ENCODE measurements around the gene LCN1.

The LCN1 gene

DNA sequence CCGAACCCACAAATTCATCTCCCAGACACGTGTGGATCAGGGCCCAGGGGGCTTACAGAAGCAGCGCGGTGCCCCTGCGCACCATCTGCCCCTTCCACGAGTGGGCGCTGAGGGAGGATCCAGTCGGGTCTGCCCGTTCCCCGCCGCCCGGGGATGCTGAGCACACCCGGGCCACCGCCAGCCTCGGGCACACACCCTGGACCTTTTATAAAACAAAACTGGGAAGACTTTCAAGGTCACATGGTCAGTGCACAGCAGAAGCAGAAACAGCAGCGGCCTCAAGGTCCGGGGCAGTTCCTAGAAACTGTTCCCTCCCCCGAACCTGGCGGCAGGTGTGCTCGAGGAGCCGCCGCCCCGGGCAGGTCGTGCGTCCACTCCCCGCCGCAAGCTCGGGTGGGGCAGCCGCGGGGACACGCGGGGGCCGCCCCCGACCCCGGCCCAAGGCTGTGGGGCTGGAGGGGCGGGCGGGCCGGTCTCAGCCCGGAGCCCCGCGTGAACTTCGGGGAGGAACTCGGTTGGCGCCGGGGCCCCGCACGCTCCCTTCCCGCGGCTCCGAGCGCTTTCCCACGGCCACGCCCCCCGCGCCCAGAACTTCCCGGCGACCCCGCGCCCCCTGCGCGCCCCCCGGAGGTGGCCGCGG lies 42.3 kb upstream of the LCN1 start:
- Histone ChIP-seq H3K4me3 (peak overlapping the region; percentile 99), H3K27ac (peak overlapping the region; percentile 59 to 87)
- TF ChIP-seq, protein P1, sequence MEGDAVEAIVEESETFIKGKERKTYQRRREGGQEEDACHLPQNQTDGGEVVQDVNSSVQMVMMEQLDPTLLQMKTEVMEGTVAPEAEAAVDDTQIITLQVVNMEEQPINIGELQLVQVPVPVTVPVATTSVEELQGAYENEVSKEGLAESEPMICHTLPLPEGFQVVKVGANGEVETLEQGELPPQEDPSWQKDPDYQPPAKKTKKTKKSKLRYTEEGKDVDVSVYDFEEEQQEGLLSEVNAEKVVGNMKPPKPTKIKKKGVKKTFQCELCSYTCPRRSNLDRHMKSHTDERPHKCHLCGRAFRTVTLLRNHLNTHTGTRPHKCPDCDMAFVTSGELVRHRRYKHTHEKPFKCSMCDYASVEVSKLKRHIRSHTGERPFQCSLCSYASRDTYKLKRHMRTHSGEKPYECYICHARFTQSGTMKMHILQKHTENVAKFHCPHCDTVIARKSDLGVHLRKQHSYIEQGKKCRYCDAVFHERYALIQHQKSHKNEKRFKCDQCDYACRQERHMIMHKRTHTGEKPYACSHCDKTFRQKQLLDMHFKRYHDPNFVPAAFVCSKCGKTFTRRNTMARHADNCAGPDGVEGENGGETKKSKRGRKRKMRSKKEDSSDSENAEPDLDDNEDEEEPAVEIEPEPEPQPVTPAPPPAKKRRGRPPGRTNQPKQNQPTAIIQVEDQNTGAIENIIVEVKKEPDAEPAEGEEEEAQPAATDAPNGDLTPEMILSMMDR (IDR thresholded peaks at IDR 0.05): no peak
- no peak for DNase-seq (ENCODE audit: low spot score)

DNA sequence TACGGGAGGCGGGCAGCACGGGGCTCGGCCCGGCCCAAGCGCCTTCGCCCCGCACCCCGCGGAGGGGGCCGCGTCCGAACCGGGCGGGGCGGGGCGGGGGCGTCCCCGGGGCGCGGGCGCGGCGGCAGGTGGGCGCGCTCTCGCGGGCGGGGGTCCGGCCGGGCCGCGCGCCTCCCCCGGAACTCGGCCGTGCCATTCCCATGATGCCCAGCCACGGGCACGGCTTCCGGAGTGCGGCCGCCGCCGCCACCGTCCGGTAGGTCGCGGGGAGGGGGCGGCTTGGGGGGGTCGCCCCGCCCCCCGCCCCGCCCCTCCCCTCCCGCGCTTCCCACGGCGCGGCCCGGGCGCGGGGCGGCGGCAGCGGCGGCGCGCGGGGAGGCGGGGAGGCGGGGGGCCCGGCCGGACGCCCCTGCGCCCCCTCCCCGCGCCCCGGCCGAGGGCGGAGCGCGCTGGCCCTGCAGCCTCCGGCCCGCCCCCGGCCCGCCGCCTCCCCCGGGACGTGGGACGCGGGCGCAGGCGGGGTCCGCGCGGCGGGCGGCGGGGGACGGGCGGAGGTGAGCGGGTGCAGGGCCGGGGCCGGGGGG lies 41.7 kb upstream of the LCN1 start, which contains the start of gene PPP1R26:
Gene PPP1R26, plus strand, starts transcription at position 314 of the 584 bp plus-strand sequence. CDS start 4,729 bp downstream, outside the sequence.
- H3K27ac ChIP-seq: peak within 1 kb of the TSS; percentile 59 to 87
- no peak for DNase-seq (ENCODE audit: low spot score)
- TF ChIP-seq, protein P1 (IDR thresholded peaks at IDR 0.05): no peak
- H3K4me3 ChIP-seq: peak within 1 kb of the TSS; percentile 99

DNA sequence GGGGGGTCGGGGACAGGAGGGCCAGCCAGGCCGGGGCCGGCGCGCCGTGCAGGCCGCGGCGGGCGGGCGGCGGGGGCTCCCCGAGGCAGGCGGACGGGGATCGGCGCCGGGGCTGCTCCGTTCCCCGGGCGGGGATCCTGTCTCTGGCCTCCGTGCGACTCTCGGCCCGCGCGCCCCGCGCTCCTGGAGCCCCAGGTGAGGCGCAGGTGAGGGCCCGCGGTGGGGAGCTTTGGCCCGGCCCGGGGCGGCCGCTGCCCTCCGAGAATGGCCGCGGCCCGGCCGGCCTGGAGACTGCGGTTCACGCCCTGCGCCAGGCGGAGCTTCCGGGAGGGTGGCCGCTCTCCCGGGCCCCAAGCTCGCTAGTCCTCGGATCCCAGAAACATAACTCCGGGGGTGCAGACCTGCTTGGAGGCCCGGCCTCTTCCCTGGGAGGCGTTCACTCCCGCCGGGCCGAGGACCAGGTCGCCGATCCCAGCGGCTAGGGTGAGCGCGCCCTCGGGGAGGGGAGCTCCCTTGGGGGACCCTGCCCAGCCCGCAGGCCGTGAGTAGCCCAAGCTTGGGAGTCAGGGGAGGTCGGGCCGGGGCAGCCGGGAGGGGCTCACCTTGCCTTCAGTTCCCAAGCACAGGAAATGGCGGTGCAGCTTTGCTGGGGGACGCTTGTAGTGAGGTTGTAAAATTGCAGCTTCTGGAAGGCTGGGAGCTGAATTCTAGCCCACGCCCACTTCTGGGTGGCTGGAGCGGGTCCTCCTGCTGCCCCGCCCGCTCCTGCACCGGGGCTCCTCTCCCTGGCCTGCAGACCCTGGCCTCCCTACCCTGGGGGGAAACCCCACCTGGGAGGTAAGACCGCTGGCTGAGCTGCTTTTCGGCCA lies 40.9 kb upstream of the LCN1 start:
- peak overlapping the region; percentile 99 for H3K4me3 ChIP-seq
- peak overlapping the region; percentile 11 to 87 for H3K27ac ChIP-seq
- TF ChIP-seq, protein P1 (IDR thresholded peaks at IDR 0.05): no peak
- DNase-seq (ENCODE audit: low spot score): no peak

DNA sequence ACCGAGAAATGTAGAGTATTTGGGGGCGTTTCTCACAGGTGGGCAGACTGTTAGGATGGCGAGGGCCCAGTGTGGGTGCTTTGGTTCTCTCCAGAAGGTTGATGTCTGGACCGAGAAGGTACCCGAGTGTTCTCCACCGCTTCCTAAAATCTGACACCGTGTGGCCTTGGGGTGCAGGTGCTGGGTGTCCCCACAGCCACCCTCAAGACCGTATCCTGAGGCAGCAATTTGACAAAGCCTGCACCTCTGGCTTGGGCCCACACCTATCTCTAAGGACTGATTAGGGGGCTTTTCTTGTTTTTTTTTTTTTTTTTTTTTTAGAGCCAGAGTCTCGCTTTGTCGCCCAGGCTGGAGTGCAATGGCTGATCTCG lies 40.3 kb upstream of the LCN1 start:
- no peak for DNase-seq (ENCODE audit: low spot score)
- peak overlapping the region; percentile 99 for H3K4me3 ChIP-seq
- no peak overlapping the region for H3K27ac ChIP-seq
- TF ChIP-seq, protein P1 (IDR thresholded peaks at IDR 0.05): no peak

DNA sequence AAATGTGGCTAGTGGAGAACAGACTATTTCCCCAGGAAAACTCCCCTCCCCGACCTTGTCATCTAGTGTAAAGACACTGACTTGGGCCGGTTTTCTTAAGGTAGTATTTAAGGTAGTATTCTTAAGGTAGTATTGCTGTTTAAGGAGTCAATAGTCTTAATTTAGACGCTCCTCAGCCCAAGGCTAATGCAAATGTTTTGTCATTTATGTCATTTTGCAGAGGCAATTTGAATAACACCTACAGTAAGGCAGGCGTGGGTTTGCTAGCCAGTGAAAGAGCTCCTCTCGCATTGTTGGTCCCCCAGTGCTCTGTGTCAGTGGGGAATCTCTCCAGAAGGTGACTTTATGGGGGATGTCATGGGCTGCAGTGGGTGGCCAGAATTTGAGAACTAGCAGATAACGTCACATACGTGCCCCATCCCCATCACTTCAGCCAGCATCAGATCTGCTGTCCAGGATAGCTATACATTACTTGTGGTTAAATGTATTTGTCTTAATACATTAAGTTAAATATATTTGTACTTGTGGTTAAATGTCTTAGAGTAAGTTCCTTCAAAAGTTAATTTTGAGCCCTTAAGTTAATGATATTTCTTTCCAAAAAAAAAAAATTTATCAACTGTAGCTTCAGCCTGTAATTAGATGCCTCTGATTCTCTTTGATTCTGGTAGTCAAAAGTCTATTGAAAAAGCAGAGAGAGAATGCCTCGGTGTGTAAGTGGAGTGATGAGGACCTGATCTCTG lies 39.1 kb upstream of the LCN1 start:
- TF ChIP-seq, protein P1 (IDR thresholded peaks at IDR 0.05): no peak
- H3K27ac ChIP-seq: no peak overlapping the region
- no peak for DNase-seq (ENCODE audit: low spot score)
- H3K4me3 ChIP-seq: no peak overlapping the region

DNA sequence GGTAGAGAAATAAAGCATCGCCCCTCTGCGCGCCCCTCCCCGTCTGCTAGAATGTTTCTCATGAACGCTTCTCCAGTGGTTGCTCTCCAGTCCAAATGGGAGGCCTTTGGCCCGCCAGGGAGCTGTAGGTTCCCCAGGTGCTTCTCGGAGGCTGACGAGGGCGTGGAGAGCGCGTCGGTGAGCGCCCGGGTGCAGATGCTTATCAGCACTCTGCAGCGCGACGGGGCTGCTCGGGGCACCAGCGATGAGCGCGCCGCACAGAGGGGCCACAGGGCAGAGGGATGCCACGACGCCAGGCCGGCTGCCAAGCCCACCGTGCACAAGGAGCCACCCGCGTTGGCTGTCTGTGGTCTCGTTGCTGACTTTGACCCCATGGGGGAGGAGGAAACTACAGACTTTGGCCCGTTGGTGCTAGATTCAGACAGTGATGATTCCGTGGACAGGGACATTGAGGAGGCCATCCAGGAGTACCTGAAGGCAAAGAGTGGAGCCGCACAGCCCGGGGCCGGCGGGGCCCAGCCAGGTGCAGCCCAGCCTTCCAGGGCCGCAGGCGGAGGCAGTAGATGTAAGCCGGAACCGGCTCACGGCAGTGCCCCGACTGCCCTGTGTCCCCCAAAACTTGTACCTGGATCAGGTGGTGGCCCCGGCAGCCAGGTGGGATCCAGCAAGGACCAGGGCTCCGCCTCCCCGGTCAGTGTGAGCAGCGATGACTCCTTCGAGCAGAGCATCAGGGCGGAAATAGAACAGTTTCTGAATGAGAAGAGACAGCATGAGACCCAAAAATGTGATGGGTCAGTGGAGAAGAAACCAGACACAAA lies 36.6 kb upstream of the LCN1 start:
- no peak for DNase-seq (ENCODE audit: low spot score)
- H3K4me3 ChIP-seq: no peak overlapping the region
- TF ChIP-seq, protein P1 (IDR thresholded peaks at IDR 0.05): no peak
- H3K27ac ChIP-seq: no peak overlapping the region

Measured in coronary artery (tissue), 2 donors.